Vagina (tissue), 2 donors: ENCODE results near the gene SLC6A6. TPM values are rescaled to one million over a fixed set of nuclear protein-coding genes. Genes with fewer than 3 reads are reported as not detected.
"Not testable (repeated sequence)": the region's sequence is repeated elsewhere in the genome, so short reads cannot be mapped to it uniquely, and the experiment has no call there.

Experiments
- DNase-seq, 2 donors: peaks; one replicate each; pipeline ENCODE4 v3.0.0-alpha.2; 2017; ENCODE audit errors: extremely low spot score in 2 of 2
- H3K27ac ChIP-seq: fragments of 200-600 bp; sonication (generic); one replicate; pipeline ENCODE4 v1.5.1; 2019
- H3K27me3 ChIP-seq: fragments of 200-600 bp; sonication (generic); one replicate; pipeline ENCODE4 v1.5.1; 2019
- H3K36me3 ChIP-seq, 2 donors: fragments of 200-600 bp; sonication (generic); one replicate each; pipeline ENCODE4 v1.5.1; 2017 to 2019
- H3K4me1 ChIP-seq: fragments of 200-600 bp; sonication (generic); one replicate; pipeline ENCODE4 v1.5.1; 2019
- H3K4me3 ChIP-seq, 2 donors: fragments of 200-600 bp; sonication (generic); 1 replicate in 1 of 2; 2 replicates in 1 of 2; pipeline ENCODE4 v1.5.1; 2016 to 2019
- H3K9me3 ChIP-seq: fragments of 200-600 bp; sonication (generic); one replicate; pipeline ENCODE4 v1.5.1; 2019
- POLR2A ChIP-seq, 2 donors: fragments of 450-650 bp; IDR thresholded peaks; one replicate each; pipeline ENCODE4 v1.6.1; 2017; ENCODE audit warnings: antibody characterized with exemption in 2 of 2, mild to moderate bottlenecking in 2 of 2, moderate library complexity in 2 of 2
- POLR2AphosphoS5 ChIP-seq, 2 donors: sonication (generic); formaldehyde crosslinking; IDR thresholded peaks; one replicate each; pipeline ENCODE4 v1.9.0; 2017; ENCODE audit warnings: antibody characterized with exemption in 2 of 2, mild to moderate bottlenecking in 2 of 2, low read depth in 1 of 2; ENCODE audit not compliant: insufficient read depth in 1 of 2
- intact Hi-C: fragments of 100-400 bp; cut with DNase I; formaldehyde crosslinking; loops from one replicate; pipeline ENCODE4 v1.15.1; 2023
- total RNA-seq: library from RNA; depleted of rRNA; stranded (reverse); fragments of >200 nt; gene quantifications from one replicate; pipeline ENCODE4 v1.2.3, GENCODE V29; 2016
- TF ChIP-seq, protein P1 (sequence below), 3 experiments: fragments of 450-650 bp in 2 of 3; fragments of 200-600 bp in 1 of 3; sonication (generic) in 1 of 3; IDR thresholded peaks; one replicate each; pipeline ENCODE4 v1.5.1; 2017 to 2019; ENCODE audit warnings: antibody characterized with exemption in 3 of 3, mild to moderate bottlenecking in 2 of 3, moderate library complexity in 2 of 3

SLC6A6 gene
- total RNA-seq, 1 donor from 2014 or later: 30.7 TPM

- no peak for DNase-seq
- Histone ChIP-seq H3K4me3 (no peak overlapping the region), H3K4me1 (peaks cover 57% of the 10 kb centered on the region), H3K27ac (no peak overlapping the region), H3K36me3 (no peaks in the 10 kb centered on the region), H3K9me3 (no peaks in the 10 kb centered on the region), H3K27me3 (no peaks in the 10 kb centered on the region)
- TF ChIP-seq, protein P1, sequence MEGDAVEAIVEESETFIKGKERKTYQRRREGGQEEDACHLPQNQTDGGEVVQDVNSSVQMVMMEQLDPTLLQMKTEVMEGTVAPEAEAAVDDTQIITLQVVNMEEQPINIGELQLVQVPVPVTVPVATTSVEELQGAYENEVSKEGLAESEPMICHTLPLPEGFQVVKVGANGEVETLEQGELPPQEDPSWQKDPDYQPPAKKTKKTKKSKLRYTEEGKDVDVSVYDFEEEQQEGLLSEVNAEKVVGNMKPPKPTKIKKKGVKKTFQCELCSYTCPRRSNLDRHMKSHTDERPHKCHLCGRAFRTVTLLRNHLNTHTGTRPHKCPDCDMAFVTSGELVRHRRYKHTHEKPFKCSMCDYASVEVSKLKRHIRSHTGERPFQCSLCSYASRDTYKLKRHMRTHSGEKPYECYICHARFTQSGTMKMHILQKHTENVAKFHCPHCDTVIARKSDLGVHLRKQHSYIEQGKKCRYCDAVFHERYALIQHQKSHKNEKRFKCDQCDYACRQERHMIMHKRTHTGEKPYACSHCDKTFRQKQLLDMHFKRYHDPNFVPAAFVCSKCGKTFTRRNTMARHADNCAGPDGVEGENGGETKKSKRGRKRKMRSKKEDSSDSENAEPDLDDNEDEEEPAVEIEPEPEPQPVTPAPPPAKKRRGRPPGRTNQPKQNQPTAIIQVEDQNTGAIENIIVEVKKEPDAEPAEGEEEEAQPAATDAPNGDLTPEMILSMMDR (IDR thresholded peaks at IDR 0.05): no peak
- no peak for TF ChIP-seq POLR2AphosphoS5 (IDR thresholded peaks at IDR 0.05; ENCODE audit: insufficient read depth in 1 of 2, low read depth in 1 of 2)
- no peak for TF ChIP-seq POLR2A (IDR thresholded peaks at IDR 0.05)
- intact Hi-C loops: no loop called here
These were observed 4.4 kb downstream of the SLC6A6 start for GRCh38 chr3:14406766-14407165.

DNA sequence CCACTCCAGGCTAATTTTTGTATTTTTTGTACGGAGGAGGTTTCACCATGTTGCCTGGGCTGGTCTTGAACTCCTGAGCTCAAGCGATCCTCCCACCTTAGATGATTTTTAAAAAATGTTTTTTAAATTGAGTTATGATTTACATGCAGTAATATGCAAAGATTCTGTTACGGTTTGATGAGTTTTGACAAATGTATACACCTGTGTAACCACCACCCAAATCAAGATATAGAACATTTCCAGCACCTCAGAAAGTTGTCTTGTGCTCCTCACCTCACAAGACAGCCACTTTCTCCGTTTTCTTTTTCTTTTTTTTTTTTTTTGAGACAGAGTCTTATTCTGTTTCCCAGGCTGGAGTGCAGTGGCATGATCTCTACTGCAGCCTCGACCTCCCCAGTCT is 4.8 kb downstream of the SLC6A6 start:
- H3K4me1 ChIP-seq: peaks cover 57% of the 10 kb centered on the region
- intact Hi-C loops: no loop called here
- TF ChIP-seq POLR2AphosphoS5 (IDR thresholded peaks at IDR 0.05; ENCODE audit: insufficient read depth in 1 of 2, low read depth in 1 of 2) (no peak), POLR2A (IDR thresholded peaks at IDR 0.05) (no peak)
- TF ChIP-seq, protein P1 (IDR thresholded peaks at IDR 0.05): no peak

DNA sequence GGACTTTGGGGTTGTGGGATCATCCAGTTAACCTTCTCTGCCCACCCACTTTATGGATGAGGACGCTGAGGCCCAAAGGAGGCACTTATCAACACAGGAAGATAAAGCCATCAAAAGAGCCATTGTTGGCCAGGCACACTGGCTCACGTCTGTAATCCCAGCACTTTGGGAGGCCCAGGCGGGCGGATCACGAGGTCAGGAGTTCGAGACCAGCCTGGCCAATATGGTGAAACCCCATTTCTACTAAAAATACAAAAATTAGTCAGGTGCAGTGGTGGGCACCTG is 7.3 kb downstream of the SLC6A6 start:
- intact Hi-C loops: not testable (repeated sequence)
- peaks cover 62% of the 10 kb centered on the region for H3K4me1 ChIP-seq

More for the DNA sequence above, 4.8 kb downstream of the SLC6A6 start:
- Histone ChIP-seq H3K36me3 (no peaks in the 10 kb centered on the region), H3K27ac (no peak overlapping the region), H3K4me3 (no peak overlapping the region), H3K27me3 (no peaks in the 10 kb centered on the region), H3K9me3 (no peaks in the 10 kb centered on the region)
- DNase-seq: no peak

GRCh38 chr3:14410106-14410502 is 7.7 kb downstream of the SLC6A6 start:
- intact Hi-C loops: no loop called here
- H3K27me3 ChIP-seq: no peaks in the 10 kb centered on the region
- H3K9me3 ChIP-seq: no peaks in the 10 kb centered on the region
- TF ChIP-seq POLR2A (IDR thresholded peaks at IDR 0.05) (no peak), POLR2AphosphoS5 (IDR thresholded peaks at IDR 0.05; ENCODE audit: insufficient read depth in 1 of 2, low read depth in 1 of 2) (no peak)
- TF ChIP-seq, protein P1 (IDR thresholded peaks at IDR 0.05): no peak
- no peak overlapping the region for H3K27ac ChIP-seq
- no peak for DNase-seq
- H3K4me3 ChIP-seq: no peak overlapping the region
- H3K4me1 ChIP-seq: peaks cover 58% of the 10 kb centered on the region
- H3K36me3 ChIP-seq: no peaks in the 10 kb centered on the region

More for the DNA sequence above, 7.3 kb downstream of the SLC6A6 start:
- not testable (repeated sequence) for H3K27ac ChIP-seq, H3K4me3 ChIP-seq, H3K36me3 ChIP-seq, DNase-seq, H3K9me3 ChIP-seq, H3K27me3 ChIP-seq

DNA sequence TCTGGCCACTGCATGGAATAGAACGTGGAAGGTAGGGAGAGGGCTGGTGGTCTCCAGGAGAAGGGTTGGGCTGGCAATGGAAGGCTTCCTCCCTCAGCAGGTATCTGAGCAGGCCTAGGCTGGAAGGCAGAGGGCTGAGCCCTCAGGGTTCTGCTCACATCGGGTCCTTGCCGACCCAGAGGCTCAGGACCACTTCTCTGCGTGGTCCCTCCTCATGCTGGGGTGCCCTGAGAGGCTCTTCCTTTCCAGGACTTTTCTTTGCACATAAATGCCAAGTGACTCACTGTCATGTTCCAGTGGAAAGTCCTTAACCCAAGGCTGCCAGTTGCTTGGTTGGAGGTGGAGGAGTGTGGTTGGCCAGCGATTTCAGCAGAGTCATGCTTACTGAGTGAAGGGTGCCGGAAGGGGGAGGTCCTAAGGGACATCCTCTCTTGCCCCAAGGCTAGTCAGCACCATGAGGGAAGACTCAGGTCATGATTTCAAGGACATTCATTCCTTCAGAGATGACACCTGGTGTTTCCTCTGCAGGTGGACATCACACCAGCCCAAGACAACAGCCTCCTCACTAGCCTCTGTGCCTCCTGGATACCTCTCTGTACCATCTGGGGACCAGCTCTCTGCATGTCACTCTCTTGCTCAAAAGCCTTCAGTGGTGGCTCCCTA is 8.2 kb downstream of the SLC6A6 start:
- no peak for DNase-seq
- Histone ChIP-seq H3K4me3 (no peak overlapping the region), H3K4me1 (peaks cover 53% of the 10 kb centered on the region), H3K9me3 (no peaks in the 10 kb centered on the region), H3K27me3 (no peaks in the 10 kb centered on the region), H3K36me3 (no peaks in the 10 kb centered on the region), H3K27ac (no peak overlapping the region)
- TF ChIP-seq POLR2AphosphoS5 (IDR thresholded peaks at IDR 0.05; ENCODE audit: insufficient read depth in 1 of 2, low read depth in 1 of 2) (no peak), POLR2A (IDR thresholded peaks at IDR 0.05) (no peak)
- TF ChIP-seq, protein P1 (IDR thresholded peaks at IDR 0.05): no peak
- intact Hi-C loops: no loop called here
